ENCODE results near the gene PPP1R15A. TPM values are rescaled to one million over a fixed set of nuclear protein-coding genes. Genes with fewer than 3 reads are reported as not detected.
"Not testable (repeated sequence)": the region's sequence is repeated elsewhere in the genome, so short reads cannot be mapped to it uniquely, and the experiment has no call there.

Gene PPP1R15A
- total RNA-seq, 4 donors from 2014 or later, result 28.6 to 53.0 (median 30.9) TPM

- DNase-seq, result no peak
- H3K9me3 ChIP-seq, result no peaks in the 10 kb centered on the region
- H3K36me3 ChIP-seq, result no peaks in the 10 kb centered on the region
- no peaks in the 10 kb centered on the region for H3K27me3 ChIP-seq
- no peak overlapping the region for H3K27ac ChIP-seq
- no peaks in the 10 kb centered on the region for H3K4me1 ChIP-seq
- no peak overlapping the region for H3K4me3 ChIP-seq
- no peak for TF ChIP-seq CTCF (IDR thresholded peaks at IDR 0.05)
- TF ChIP-seq POLR2A (IDR thresholded peaks at IDR 0.05), result no peak
- intact Hi-C loops (cut with DNase I; ENCODE audit: low total_unique reads), result no loop called here
Measured at GRCh38 chr19:48845384-48845783, 26.8 kb upstream of the PPP1R15A start.

GRCh38 chr19:48846659-48847058 is 25.6 kb upstream of the PPP1R15A start:
- H3K27ac ChIP-seq; H3K4me1 ChIP-seq; intact Hi-C loops (cut with DNase I; ENCODE audit: low total_unique reads); H3K27me3 ChIP-seq; H3K36me3 ChIP-seq; H3K4me3 ChIP-seq; H3K9me3 ChIP-seq; DNase-seq: not testable (repeated sequence)

- Histone ChIP-seq H3K27me3 (no peaks in the 10 kb centered on the region), H3K4me3 (no peak overlapping the region), H3K4me1 (no peaks in the 10 kb centered on the region), H3K9me3 (no peaks in the 10 kb centered on the region), H3K36me3 (no peaks in the 10 kb centered on the region), H3K27ac (no peak overlapping the region)
- TF ChIP-seq CTCF (IDR thresholded peaks at IDR 0.05), result no peak
- TF ChIP-seq POLR2A (IDR thresholded peaks at IDR 0.05), result no peak
- intact Hi-C loops (cut with DNase I; ENCODE audit: low total_unique reads), result no loop called here
- no peak for DNase-seq
Measured at GRCh38 chr19:48852292-48852691, 19.9 kb upstream of the PPP1R15A start.

- Histone ChIP-seq H3K27me3 (no peaks in the 10 kb centered on the region), H3K9me3 (no peaks in the 10 kb centered on the region), H3K4me3 (no peak overlapping the region), H3K36me3 (no peaks in the 10 kb centered on the region), H3K27ac (no peak overlapping the region), H3K4me1 (no peaks in the 10 kb centered on the region)
- intact Hi-C loops (cut with DNase I; ENCODE audit: low total_unique reads), result no loop called here
- TF ChIP-seq CTCF (IDR thresholded peaks at IDR 0.05) (no peak), POLR2A (IDR thresholded peaks at IDR 0.05) (no peak)
- DNase-seq, result no peak
Measured at GRCh38 chr19:48853483-48853882, 18.7 kb upstream of the PPP1R15A start.

- Histone ChIP-seq H3K9me3 (no peaks in the 10 kb centered on the region), H3K27me3 (no peaks in the 10 kb centered on the region), H3K4me1 (no peaks in the 10 kb centered on the region), H3K4me3 (no peak overlapping the region), H3K36me3 (no peaks in the 10 kb centered on the region), H3K27ac (no peak overlapping the region)
- intact Hi-C loops (cut with DNase I; ENCODE audit: low total_unique reads), result no loop called here
- TF ChIP-seq CTCF (IDR thresholded peaks at IDR 0.05) (no peak), POLR2A (IDR thresholded peaks at IDR 0.05) (no peak)
- DNase-seq, result no peak
Measured at GRCh38 chr19:48854103-48854502, 18.1 kb upstream of the PPP1R15A start.

- H3K36me3 ChIP-seq, result no peaks in the 10 kb centered on the region
- no peak overlapping the region for H3K27ac ChIP-seq
- TF ChIP-seq CTCF (IDR thresholded peaks at IDR 0.05) (no peak), POLR2A (IDR thresholded peaks at IDR 0.05) (no peak)
- no peaks in the 10 kb centered on the region for H3K4me1 ChIP-seq
- no peaks in the 10 kb centered on the region for H3K9me3 ChIP-seq
- no peak overlapping the region for H3K4me3 ChIP-seq
- H3K27me3 ChIP-seq, result no peaks in the 10 kb centered on the region
- DNase-seq, result no peak
- intact Hi-C loops (cut with DNase I; ENCODE audit: low total_unique reads), result no loop called here
Measured at GRCh38 chr19:48856921-48857320, 15.3 kb upstream of the PPP1R15A start.
